Measurements from ENCODE around the gene CCL26. TPM values are rescaled to one million over a fixed set of nuclear protein-coding genes. Genes with fewer than 3 reads are reported as not detected.

Gene CCL26
- total RNA-seq, 2 experiments from 2014 or later: not detected

DNA sequence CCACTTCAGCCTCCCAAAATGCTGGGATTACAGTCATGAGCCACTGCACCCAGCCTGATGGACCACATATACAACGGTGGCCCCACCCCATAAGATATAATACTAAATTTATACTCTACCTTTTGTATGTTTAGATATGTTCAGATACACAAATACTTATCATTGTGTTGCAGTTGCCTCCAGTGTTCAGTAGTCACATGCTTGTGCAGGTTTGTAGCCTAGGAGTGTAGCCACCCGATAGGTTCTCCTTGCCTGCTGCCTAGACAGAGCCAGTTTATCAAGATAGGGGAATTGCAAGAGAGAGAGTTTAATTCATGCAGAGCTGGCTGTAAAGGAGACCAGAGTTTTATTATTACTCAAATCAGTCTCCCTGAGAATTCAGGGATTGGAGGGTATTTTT, 32.0 kb upstream of the CCL26 start:
- Histone ChIP-seq H3K4me1 (ENCODE audit: insufficient read depth, low read length) (no peaks in the 10 kb centered on the region), H3K27ac (ENCODE audit: low read depth in 1 of 2, low read length in 2 of 2) (no peak overlapping the region), H3K9me3 (ENCODE audit: control insufficient read depth in 1 of 2, insufficient read depth in 1 of 2, low read length in 2 of 2) (peaks cover 15 to 23% of the 10 kb centered on the region in 2 experiments), H3K27me3 (ENCODE audit: control insufficient read depth in 1 of 2, insufficient read depth in 2 of 2, low read length in 2 of 2) (no peaks in the 10 kb centered on the region), H3K36me3 (ENCODE audit: insufficient read depth, low read length) (no peaks in the 10 kb centered on the region), H3K4me3 (ENCODE audit: low read length) (no peak overlapping the region)
- Mint-ChIP-seq H3K9me3 (peaks cover 5% of the 10 kb centered on the region), H3K27me3 (peaks cover 4% of the 10 kb centered on the region), H3K36me3 (ENCODE audit: low read depth) (no peaks in the 10 kb centered on the region), H3K4me1 (ENCODE audit: low read depth) (no peaks in the 10 kb centered on the region), H3K27ac (no peak overlapping the region), H3K4me3 (no peak overlapping the region)
- DNase-seq (no peak), ATAC-seq (ENCODE audit: poor library complexity) (no peak)
- ChIA-PET POLR2A (no interaction called here), CTCF (no interaction called here)
- intact Hi-C loops (cut with DNase I, micrococcal nuclease): no loop called here
- TF ChIP-seq, protein P1, sequence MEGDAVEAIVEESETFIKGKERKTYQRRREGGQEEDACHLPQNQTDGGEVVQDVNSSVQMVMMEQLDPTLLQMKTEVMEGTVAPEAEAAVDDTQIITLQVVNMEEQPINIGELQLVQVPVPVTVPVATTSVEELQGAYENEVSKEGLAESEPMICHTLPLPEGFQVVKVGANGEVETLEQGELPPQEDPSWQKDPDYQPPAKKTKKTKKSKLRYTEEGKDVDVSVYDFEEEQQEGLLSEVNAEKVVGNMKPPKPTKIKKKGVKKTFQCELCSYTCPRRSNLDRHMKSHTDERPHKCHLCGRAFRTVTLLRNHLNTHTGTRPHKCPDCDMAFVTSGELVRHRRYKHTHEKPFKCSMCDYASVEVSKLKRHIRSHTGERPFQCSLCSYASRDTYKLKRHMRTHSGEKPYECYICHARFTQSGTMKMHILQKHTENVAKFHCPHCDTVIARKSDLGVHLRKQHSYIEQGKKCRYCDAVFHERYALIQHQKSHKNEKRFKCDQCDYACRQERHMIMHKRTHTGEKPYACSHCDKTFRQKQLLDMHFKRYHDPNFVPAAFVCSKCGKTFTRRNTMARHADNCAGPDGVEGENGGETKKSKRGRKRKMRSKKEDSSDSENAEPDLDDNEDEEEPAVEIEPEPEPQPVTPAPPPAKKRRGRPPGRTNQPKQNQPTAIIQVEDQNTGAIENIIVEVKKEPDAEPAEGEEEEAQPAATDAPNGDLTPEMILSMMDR (IDR thresholded peaks at IDR 0.05): no peak

DNA sequence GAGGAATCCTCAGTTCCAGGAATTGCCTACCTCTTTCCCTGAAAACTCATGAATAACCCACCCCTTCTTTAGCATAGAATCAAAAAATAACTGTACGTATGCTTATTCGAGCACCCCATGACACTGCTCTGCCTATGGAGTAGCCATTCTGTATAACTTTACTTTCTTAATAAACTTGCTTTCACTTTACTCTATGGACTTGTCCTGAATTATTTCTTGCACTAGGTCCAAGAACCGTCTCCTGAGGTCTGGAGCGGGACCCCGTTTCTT, 30.5 kb upstream of the CCL26 start:
- no peaks in the 10 kb centered on the region for H3K36me3 Mint-ChIP-seq (ENCODE audit: low read depth)
- Histone ChIP-seq H3K36me3 (ENCODE audit: insufficient read depth, low read length) (no peaks in the 10 kb centered on the region), H3K27ac (ENCODE audit: low read depth in 1 of 2, low read length in 2 of 2) (no peak overlapping the region), H3K27me3 (ENCODE audit: control insufficient read depth in 1 of 2, insufficient read depth in 2 of 2, low read length in 2 of 2) (no peaks in the 10 kb centered on the region), H3K9me3 (ENCODE audit: control insufficient read depth in 1 of 2, insufficient read depth in 1 of 2, low read length in 2 of 2) (peaks cover 12 to 18% of the 10 kb centered on the region in 2 experiments), H3K4me1 (ENCODE audit: insufficient read depth, low read length) (no peaks in the 10 kb centered on the region), H3K4me3 (ENCODE audit: low read length) (no peak overlapping the region)
- no peak overlapping the region for H3K4me3 Mint-ChIP-seq
- no peak for DNase-seq
- ATAC-seq (ENCODE audit: poor library complexity): no peak
- H3K9me3 Mint-ChIP-seq: peaks cover 2% of the 10 kb centered on the region
- H3K4me1 Mint-ChIP-seq (ENCODE audit: low read depth): no peaks in the 10 kb centered on the region
- CTCF ChIA-PET: no interaction called here
- TF ChIP-seq, protein P1 (IDR thresholded peaks at IDR 0.05): no peak
- POLR2A ChIA-PET: no interaction called here
- no peak overlapping the region for H3K27ac Mint-ChIP-seq
- peaks cover 4% of the 10 kb centered on the region for H3K27me3 Mint-ChIP-seq
- intact Hi-C loops (cut with DNase I, micrococcal nuclease): no loop called here

DNA sequence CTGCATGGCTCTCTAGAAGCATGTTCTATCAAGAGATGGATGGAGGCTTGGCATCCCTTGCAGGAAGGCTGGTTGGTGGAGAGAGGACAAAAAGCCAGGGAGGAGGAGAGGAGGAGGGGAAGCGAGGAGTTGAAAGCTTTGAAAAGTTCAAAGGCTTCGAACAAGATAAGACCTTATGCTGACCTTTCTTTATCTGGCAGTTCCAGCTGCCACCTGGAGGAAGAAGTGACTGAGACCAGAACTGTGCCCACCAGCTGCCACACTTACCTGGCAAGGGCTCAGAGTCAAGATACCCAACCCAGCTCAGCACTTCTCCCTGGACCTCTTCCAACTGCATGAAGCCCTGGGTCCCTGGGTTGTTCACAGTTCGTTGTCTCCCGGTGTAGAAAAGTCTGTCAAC, 26.8 kb upstream of the CCL26 start:
- no peak overlapping the region for H3K27ac ChIP-seq (ENCODE audit: low read depth in 1 of 2, low read length in 2 of 2)
- Mint-ChIP-seq H3K4me3 (no peak overlapping the region), H3K36me3 (ENCODE audit: low read depth) (no peaks in the 10 kb centered on the region), H3K4me1 (ENCODE audit: low read depth) (no peaks in the 10 kb centered on the region), H3K27me3 (peaks cover 4% of the 10 kb centered on the region), H3K27ac (no peak overlapping the region), H3K9me3 (no peaks in the 10 kb centered on the region)
- POLR2A ChIA-PET: no interaction called here
- H3K27me3 ChIP-seq (ENCODE audit: control insufficient read depth in 1 of 2, insufficient read depth in 2 of 2, low read length in 2 of 2): no peaks in the 10 kb centered on the region
- no peak for ATAC-seq (ENCODE audit: poor library complexity)
- no peaks in the 10 kb centered on the region for H3K4me1 ChIP-seq (ENCODE audit: insufficient read depth, low read length)
- H3K4me3 ChIP-seq (ENCODE audit: low read length): no peak overlapping the region
- CTCF ChIA-PET: interaction anchor here (0.7 kb wide), 1 partner anchor 15 kb away, joined by 4 read pairs; no protein-coding TSS in a partner anchor
- intact Hi-C loops (cut with DNase I, micrococcal nuclease): no loop called here
- no peak for DNase-seq
- H3K36me3 ChIP-seq (ENCODE audit: insufficient read depth, low read length): no peaks in the 10 kb centered on the region
- H3K9me3 ChIP-seq (ENCODE audit: control insufficient read depth in 1 of 2, insufficient read depth in 1 of 2, low read length in 2 of 2): no peaks in the 10 kb centered on the region
- TF ChIP-seq, protein P1 (IDR thresholded peaks at IDR 0.05): no peak
